ENCODE data around the gene CRB3.

- TF ChIP-seq RFX5 (IDR thresholded peaks at IDR 0.05; ENCODE audit: borderline replicate concordance, low read depth, low read length): no peak
- TF ChIP-seq POLR2A (IDR thresholded peaks at IDR 0.05; ENCODE audit: control extremely low read depth in 1 of 2, low read depth in 2 of 2, low read length in 2 of 2): peak in 1 of 2 experiments; percentile 63; a peak in 2 of 3 replicates
- TF ChIP-seq EZH2 (IDR thresholded peaks at IDR 0.05; ENCODE audit: low read depth, low read length, severe bottlenecking): no peak
- no peak for TF ChIP-seq NRF1 (IDR thresholded peaks at IDR 0.05; ENCODE audit: low read depth, low read length)
These were observed at the start of gene CRB3 for GRCh38 chr19:6464070-6464873.

All from H1 (cell line).